Stimulated activated CD4-positive, alpha-beta T cell treated with anti-CD3 and anti-CD28 coated beads, TNF-alpha, amount 100 ng/mL, for 24 hours (primary cell): ENCODE measurements around the gene UNC5A.
A peak's percentile ranks its signal among the peaks of the same experiment; 100 is the strongest.

ENCODE experiments used
- DNase-seq, 3 experiments: peaks; one replicate each; pipeline ENCODE4 v3.0.0-alpha.2; 2020; ENCODE audit warnings: low read depth in 3 of 3

UNC5A gene

GRCh38 chr5:176821441-176821840, 11.1 kb downstream of the UNC5A start:
- no peak for DNase-seq

DNA sequence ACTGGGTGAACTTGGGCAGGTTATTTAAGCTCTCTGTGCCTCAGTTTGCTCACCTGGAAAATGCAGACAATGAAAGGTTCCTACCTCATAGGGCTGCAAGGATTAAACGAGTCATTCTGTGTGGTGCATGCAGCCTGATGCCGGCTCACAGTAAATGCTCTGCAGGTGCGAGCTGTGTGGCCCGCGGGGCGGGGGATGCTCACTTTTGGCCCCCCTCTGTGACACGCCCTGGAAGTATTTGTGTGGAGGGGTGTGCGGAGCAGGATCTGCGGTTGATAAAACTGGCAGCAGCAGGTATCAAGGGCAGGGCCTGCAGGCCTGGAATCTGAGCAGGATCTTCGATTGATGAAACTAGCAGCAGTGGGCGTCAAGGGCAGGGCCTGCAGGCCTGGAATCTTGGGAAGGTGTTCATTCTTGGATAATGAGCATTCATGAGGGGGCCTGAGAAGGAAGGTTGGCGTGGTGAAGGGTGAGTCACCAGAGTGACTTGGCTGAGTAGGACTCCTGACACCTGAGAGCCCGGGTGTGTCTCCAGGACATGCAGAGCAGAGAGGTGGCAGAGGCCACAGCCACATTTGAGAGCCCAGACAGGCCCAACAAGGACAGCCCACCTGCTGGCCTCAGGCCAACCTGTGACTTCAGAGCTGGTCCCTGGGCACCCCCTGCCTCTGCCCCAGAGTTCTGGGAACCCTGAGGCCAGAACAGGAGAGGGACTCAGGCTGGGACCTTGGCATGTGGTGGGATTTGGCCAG, 11.9 kb downstream of the UNC5A start:
- DNase-seq = no peak

DNA sequence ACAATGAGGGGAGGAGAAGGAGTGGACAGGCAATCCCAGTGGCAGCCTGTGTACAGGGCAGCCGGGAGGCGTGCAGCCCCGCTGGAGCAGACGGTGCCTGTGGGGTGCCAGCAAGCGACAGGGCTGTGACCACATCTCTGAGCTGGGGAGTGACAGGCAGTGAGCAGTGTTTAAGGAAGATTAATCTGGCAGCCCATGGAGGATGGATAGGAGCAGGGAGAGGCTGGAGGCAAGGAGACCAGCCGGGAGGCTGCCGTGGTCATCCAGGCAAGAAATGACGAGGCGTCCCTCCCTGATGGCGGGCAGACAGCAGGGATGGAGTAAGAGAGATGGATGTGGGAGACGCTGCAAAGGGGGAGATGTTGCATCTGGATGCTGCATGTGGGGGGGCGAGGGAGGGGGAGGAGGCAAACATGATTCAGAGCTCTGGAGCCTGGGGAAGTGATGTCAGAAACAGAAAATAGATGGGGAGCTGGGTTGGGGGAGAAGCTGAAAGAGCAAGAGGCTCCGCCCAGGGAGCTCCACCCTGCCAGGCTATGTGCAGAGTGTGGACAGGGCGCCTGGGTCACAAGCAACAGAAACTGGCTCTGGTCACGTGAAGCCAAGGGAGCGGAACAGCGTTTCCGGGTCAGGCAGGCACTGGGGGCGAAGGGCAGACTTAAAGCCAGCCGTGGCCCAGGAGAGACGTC, 12.6 kb downstream of the UNC5A start:
- DNase-seq = no peak

GRCh38 chr5:176823869-176824412, 13.6 kb downstream of the UNC5A start:
- DNase-seq = no peak

DNA sequence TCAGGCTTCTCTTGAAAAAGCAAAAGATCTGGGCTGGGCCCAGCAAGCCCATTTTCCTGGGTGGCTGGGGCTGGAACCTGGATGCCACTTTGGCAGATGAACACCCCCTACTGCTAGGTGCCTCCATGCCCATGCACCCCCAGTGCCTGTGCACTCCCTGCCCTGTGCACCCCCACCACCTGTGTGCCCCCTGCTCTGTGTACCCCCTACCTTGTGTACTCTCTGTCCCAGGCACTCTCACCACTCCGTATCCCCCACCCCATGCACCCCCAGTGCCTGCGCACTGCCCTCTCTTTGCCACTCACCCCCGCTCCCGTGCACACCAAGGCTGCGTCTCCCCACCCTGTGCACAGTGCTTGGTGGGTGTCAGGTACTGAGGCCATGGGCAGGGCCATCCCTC, 14.2 kb downstream of the UNC5A start:
- no peak for DNase-seq

DNA sequence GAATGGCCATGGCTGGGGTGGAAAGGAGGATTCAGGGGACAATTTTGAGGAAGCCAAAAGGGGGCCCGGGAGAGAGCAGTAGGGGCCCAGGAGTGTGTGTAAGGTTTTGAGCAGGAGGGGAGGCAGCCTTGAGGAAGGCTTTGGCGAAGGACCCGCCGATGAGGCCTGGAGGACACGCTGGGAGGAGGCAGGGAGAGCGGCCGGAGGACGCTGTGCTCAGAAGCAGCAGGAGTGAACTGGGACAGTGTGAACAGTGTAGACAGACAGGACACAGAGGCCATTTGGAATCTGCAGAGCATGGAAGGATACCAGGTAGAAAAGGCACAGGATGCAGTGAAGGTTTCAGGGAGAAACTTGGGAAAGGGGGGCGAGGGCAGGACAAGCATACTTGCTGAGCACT, 14.9 kb downstream of the UNC5A start:
- no peak for DNase-seq

DNA sequence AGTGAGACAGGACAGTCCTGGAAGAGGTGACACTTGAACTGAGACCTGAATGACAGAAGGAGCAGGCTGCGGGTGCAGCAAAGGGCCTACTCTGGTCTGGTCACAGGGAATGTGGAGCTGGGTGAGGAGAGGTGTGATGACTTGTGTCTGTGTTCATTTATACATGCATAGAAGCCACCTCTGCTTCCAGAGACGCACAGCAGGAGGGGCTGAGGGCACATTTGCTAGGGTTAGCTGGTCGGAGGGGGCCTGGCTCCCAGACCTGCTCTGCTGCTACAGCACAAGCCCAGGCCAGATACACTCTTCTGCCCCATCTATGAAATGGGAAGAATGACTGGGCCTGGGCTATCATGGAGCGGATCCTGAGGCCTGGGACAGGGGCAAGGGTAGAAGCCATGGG, 15.6 kb downstream of the UNC5A start:
- no peak for DNase-seq

GRCh38 chr5:176827736-176828414, 17.5 kb downstream of the UNC5A start:
- no peak for DNase-seq

GRCh38 chr5:176829320-176829719, 19.0 kb downstream of the UNC5A start:
- DNase-seq = no peak

GRCh38 chr5:176830422-176830994, 20.1 kb downstream of the UNC5A start:
- no peak for DNase-seq

DNA sequence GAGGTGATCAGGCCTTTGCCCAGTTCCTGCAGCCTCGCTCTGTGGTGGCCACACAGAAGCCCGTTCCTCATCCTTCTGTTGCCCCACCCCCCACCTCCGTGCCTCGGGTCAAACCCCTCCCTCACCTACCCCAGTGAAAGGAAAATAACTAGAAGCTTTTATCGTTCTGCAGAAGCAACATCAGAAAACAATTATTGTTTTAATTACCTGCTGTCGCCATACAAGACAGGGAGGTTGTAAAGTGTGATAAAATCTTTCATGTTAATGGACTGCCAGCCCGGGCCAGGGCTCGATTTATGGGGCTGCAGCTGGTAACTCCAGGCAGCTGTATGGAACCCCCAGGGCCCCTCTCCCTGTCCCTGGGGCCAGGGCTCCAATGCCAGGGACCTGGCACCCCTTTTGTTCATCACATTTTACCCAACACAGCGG, 20.6 kb downstream of the UNC5A start:
- no peak for DNase-seq

- DNase-seq = no peak
Measured at GRCh38 chr5:176831425-176831824, 21.1 kb downstream of the UNC5A start.

DNA sequence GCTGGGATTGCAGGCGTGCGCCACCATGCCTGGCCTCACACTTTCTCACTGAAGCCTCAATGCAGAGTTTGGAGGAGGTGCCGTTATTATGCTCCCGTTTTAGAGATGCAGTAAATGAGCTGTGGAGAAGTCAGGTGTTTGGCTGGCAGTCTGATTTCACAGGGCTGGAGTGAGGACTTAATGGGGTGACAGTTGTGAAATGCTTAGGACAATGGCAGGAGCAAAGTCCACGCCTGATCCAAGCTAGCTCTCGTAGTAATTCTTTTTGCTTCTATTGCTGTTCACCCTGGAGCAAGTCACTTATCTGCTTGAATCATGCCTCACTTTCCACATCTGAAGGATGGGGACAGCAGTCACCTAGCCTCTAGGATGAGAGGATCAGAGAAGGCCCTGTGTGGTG, 21.8 kb downstream of the UNC5A start:
- DNase-seq = no peak

- DNase-seq = no peak
Measured at GRCh38 chr5:176833286-176833685, 22.9 kb downstream of the UNC5A start.

DNA sequence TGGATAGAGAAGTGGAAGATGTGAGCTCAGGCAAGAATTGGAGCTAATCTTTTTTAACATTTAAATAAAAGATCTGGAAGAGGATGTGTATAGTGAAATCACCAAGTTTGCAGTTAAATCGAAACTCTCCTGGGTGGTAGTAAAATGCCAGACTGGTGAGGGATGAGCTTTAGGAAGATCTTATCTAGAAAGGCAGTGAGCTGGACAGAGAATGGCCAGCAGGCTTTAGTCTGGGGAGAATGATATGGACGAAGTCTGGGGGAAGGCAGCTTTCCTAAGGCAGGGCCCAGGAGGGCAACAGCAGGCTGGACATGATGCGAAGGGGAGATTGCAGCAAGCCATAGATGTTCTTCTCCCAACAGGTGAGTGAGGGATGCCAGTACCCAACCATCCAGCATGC, 25.6 kb downstream of the UNC5A start:
- DNase-seq = no peak

GRCh38 chr5:176836811-176837706, 26.7 kb downstream of the UNC5A start:
- DNase-seq = no peak

DNA sequence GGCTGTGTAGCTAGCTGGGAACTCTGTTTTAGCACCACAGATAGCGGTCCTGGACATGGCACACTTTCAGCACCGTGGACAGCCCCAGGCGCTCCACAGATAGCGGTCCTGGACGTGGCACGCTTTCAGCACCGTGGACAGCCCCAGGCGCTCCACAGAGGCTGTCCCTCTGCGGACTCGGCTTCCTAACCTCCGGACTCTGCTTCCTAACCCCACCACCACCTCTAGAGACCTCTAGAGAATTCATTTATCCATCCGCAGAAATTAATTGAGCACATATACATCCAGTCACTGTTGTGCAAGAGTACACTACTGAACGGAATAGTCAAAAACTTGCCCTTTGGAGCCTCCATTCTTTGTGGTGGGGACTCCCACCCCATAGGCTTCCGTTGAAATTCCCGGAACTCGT, 27.4 kb downstream of the UNC5A start:
- peak; percentile 43 to 74 (median 43) for DNase-seq

DNA sequence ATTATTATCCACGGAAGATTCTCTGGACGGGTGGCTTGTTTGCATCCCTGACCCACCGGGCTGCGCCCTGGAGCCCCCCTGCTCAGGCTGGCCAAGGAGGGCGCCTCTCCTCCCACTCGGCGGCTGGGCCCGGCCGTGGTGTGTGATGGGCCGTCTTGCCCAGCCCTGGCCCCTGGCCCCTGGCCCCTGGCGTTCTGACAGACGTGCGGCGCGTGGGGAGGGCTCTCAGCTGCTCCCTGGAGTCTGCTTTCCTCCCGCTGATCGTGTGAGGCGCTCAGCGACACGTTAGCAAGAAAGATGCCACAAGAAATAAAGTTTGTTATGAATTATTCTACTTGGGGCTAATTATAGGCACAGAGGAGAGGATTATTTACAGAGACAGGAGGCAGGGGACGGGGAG, 33.3 kb downstream of the UNC5A start:
- no peak for DNase-seq

DNA sequence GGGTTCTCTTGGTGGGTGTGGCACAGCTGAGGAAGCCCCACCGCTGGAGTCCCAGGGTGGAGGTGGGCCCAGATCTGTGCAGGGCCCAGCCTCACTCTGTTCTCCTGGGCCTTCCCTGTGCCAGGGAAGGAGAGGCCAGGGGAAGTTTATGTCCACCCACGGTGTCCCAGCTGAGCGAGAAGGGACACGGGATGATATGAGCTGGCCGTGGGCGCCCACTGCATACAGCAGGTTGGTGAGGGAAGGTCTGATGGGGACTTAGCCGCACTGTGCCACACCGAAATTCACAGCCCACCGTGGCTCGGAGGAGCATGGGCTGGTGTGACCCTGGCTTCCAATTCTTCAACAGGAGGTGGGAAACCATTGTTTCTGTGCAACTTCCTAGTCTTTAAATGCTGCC, 33.9 kb downstream of the UNC5A start:
- no peak for DNase-seq

- DNase-seq = no peak
Measured at GRCh38 chr5:176844706-176845391, 34.5 kb downstream of the UNC5A start.

GRCh38 chr5:176845392-176845713, 35.0 kb downstream of the UNC5A start:
- no peak for DNase-seq
